NCI-H2081 (cell line): Measurements from ENCODE around the gene FSTL5.

Experiments
- DNase-seq, 2 experiments: peaks; one replicate each; lab custom pipeline; 2025; lab: John Stamatoyannopoulos, UW

Gene FSTL5

DNA sequence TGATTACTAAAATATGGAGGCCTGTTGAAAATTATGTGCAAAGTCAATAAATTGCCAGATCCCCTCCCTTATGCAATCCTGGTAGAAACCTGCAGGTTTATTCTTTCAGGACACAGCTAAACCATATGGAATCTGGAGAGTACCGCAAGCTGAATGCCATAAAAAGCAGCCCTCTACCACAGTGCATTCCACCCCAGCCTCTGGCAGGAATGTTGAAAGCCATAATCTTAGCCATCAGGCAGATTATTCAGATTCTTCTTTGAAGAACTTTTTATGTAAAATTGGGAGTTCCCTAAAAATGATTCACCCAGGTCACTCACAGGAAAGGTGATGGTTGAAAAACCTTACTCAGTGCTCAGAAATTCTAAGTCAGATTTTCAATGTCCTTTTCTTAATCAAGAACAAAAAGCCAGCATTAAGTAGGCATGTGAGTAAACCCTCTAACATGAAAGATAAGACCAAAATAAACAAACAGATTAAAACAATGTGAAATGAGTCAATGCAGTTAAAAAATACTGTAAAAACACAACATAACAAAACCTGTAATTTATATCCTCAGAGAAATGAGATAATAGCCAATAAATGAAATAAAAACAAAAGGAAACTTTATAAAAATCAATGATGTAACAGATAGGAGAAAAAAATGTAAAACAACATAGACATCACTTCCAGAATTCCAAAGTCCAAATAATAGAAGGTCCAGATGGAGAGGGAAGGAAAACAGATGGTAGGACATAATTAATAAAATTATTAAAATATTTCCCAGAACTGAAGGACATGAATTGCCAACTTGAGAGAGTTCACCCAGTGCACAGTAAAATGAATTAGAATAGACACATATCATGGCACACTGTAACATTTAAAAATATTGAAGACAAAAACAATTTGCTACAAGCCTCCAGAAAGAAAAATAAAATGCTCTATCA, 226.9 kb downstream of the FSTL5 start:
- DNase-seq = no peak

GRCh38 chr4:161931089-161931488, 232.7 kb downstream of the FSTL5 start:
- DNase-seq = no peak

DNA sequence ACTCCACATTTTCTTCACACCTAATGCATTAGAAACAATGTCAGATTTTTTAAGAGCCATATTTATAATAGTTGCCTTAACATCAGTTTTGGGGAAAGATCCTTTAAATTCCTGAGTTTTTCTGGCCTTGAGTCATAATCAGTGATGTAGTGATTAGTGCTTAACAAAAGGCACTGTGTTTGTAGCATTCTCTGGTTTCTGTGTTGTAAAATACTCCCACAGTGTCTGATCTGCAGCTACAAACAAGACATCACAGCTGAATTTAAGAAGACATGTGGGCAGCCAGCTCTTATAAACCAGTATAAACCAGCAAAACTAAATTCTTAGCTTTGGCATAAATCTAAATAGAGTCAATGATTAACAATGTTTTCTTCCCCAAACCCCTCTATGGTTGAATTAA, 233.8 kb downstream of the FSTL5 start:
- no peak for DNase-seq

DNA sequence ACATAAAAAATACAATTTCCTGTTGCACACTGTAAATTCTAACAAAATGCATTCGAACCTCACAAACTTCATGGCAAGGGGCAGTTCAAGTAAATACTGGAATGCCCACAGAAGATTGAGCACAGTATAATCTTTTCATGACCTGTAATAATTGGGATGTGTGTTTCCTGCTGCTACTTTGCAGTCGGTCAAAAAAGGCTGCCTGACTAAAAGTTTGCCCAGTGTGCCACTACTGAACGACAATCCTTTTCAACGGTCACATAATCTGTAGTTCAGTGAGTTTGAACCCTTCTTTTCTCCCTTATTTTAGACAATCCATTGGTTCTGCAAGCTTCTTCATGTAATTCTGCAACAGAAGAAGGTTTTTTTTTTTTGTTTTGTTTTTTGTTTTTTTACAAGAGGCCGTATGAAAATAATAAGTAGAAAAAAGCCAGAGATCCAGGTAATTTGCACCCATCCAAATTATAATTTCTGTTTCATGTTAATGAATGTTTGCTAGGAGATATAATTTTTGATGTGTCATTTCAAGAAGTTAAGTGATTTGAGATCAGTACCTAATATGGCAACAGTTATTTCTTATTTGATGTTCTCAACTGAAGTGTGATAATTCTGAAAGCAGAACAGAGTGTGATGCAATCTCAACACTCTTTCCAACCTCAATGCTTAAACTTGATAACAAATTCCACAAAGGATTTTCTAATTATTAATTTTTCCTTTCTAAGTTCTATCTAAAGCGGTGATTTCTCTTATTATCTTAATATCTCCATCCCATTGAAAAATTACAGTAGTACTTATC, 237.6 kb downstream of the FSTL5 start:
- peak in 1 of 2 experiments; percentile 29 for DNase-seq

DNA sequence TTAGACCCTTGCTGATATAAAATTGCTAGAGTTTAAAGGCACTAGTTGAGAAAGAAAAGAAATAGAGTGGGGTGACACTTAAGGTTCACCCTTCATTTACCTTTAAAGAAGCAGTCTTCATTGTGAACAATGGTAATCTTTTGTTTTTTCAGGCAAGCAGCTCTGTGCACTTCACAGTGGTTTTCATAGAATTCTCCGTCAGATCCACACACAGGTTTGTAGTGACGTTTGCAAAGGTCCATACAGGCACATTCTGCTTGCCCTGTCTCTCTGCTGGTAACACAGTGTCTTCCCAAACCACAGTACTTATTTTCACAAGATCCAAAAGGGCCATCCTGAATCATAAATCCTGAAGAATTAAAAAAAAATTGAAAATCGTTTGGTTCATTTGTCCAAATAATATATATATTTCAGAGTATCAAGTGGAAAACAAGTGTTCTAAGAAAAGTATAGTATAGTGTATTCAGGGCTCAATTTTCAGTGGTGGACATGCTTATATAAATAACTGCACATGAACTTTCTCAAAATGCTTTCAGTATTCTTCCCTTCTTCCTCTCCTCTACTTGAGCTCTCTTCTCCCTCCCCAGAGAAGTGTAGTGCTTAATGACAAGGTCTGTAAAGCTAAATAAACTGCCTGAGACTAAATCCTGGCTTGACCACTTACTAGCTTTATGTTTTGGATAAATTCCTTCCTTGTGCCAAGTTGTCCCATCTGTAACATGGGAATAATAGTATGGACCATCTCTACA, 243.3 kb downstream of the FSTL5 start:
- no peak for DNase-seq

DNA sequence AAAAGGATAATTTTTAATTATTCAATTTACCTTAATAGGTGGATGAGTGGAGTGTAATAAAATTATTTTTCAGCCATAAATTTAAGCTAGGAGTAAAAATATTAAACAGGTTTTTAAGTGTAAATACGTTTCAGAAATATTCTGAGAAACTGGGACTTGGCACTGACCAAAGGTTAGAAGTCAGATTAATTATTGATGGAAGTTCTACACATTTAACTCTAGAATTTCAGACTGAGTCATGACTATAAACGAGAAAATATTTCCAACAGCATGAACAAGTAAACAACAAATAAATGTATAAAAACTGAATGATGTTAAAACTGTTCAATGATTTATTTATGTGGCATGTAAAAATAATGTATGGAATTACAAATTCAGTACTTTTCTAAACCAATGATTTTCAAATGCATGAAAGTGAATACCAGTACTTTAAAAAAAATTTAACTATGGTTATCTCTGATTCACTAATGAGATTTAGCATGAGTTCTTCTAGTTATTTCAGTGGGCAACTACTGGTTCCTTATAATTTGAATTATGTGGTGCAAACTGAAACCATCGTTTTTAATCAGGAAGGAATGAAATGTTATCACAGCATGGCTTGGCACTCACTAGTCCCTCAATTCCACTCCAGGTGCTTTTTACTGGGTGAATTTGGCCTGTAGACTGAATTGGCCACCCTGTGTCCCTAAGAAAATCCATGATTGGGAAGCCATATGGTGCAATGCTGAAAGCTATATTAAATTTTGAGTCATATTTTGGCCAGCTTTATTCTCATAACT, 244.2 kb downstream of the FSTL5 start:
- no peak for DNase-seq

- DNase-seq = no peak
These were observed 247.8 kb downstream of the FSTL5 start for GRCh38 chr4:161916035-161916434.

DNA sequence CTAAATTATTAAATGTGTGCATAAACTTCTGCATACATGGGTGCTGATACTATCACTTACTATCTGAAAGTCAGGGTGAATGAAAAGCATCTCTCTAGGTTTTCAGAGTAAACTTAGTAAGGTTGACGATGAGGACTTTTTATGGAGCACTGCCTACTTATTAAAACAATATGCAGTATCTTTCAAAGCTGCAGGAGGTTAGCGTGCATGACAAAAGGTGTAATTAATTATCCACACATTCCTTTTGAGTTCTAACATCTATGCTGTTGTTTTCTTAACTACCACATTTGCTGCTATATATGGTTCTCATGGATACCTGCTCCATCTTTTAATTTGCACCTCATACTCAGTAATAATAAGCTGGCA, 256.2 kb downstream of the FSTL5 start:
- no peak for DNase-seq

- no peak for DNase-seq
These were observed 256.8 kb downstream of the FSTL5 start for GRCh38 chr4:161906836-161907589.

DNA sequence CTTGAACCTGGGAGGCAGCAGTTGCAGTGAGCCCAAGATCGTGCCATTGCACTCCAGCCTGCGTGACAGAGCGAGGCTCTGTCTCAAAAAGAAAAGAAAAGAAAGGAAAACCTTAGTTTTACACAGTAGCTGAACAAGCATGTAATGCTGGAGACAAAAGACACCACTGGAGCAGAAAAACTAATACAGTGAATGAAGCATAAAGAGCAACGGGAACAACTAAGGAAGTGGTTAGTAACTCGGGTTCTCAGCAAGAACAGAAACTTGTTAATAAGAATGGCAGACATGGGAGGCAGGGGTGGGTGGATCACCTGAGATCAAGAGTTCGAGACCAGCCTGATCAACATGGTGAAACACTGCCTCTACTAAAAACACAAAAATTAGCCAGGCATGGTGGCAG, 263.7 kb downstream of the FSTL5 start:
- no peak for DNase-seq

GRCh38 chr4:161894493-161895167, 269.2 kb downstream of the FSTL5 start:
- no peak for DNase-seq

DNA sequence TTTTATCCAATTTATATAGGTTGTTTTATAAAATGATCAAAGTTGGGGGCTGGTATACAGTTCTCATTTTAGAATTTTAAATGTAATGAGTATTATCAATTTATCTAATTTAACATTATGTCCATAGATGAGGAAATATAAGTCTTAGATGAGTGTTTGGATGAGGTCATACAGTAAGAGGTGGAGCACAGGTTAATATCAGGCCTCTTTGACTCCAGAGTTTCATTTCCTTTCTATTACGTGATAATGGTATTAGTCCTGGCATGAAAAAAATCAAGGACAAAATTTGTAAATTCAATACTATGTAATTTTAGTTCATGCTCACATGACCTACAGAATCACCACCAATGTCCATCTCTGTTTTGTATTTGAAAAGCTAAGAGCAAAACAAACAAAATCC, 269.8 kb downstream of the FSTL5 start:
- no peak for DNase-seq

DNA sequence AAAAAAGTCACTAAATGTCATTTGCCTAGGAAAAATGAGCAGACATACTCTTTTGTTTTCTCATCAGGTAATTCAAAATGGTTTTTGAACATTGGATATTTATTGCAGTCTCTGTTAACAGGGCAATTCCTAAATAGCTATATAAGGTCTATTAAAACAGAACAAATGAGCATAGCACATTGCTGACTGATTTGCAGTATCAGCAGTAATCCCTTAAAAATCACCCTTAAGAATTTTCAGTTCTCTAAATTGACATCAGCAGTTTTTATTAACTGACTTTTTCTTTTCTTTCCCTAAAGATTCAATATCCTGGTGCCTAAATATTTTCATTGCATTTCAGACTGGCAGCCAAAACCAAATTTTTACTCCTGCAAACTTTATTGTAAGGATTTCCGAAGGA, 270.2 kb downstream of the FSTL5 start:
- no peak for DNase-seq

DNA sequence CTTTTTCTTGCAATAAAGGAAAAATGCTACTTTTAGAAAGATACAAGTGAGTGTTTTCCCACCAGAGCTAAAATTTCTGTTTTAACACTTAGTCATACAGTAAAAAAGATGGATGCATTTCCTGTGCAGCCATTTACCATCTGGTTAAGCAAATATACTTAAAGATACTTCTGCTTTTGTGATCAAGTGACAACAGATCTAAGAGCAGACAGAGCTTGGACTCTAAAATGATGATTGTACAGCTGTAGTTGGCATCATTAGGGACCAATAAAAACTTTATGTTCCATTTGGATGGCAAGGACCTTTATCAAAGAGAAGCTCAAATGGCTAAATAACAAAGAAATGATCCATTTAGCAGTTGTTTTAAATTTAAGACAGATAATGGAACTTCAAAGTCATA, 270.8 kb downstream of the FSTL5 start:
- DNase-seq = peak; percentile 20 to 78

- DNase-seq = no peak
These were observed 280.6 kb downstream of the FSTL5 start for GRCh38 chr4:161883157-161883556.

GRCh38 chr4:161881370-161881769, 282.4 kb downstream of the FSTL5 start:
- DNase-seq = no peak

- DNase-seq = peak in 1 of 2 experiments; percentile 8
These were observed 294.3 kb downstream of the FSTL5 start for GRCh38 chr4:161869511-161869910.

DNA sequence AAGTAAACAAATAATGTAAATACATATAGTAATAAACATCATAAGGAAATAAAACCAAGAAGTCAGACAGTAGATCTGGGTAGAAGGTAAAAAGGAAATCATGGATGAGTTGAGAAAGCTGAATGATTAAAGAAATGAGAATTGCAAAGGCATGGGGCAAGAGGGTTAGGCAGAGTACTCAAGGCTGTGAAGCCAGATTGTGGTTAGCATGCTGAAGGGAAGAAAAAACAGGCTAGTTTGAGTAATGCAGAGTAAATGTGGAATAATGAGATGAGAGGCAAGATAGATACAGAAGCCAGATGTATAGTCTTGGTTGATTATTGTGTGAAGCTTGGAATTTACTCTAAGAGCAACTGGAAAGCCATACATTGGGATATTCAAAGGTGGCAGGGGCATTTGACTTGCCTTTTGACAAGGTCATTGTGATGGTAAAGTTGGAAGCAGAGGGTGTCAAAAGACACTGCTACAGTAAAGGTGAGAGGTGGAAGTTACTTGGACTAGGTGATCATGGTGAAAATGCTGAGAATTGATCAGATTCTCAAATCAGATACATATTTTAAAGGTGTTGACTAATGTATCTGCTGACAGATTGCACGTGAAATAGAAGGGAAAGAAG, 307.0 kb downstream of the FSTL5 start:
- no peak for DNase-seq

DNA sequence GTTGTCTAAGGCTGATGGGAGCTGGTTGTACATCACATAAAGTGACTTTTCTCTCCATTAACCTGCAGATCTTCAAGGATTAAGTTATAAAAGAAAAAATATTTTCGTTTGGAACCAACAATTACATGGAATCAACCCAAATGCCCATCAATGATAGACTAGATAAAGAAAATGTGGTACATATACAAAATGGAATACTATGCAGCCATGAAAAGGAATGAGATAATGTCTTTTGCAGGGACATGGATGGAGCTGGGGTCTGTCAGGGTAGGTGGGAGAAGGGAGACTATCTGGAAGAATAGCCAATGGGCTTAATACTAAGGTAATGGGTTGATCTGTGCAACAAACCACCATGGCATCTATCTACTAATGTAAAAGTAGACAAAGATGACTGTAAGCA, 313.2 kb downstream of the FSTL5 start:
- no peak for DNase-seq

GRCh38 chr4:161841759-161842158, 322.0 kb downstream of the FSTL5 start:
- DNase-seq = peak in 1 of 2 experiments; percentile 22
